Tibial nerve (tissue), 4 donors: ENCODE measurements around the gene TMEM116.

Source experiments
- CTCF ChIP-seq, 5 experiments: fragments of 200-600 bp in 3 of 5; fragments of 450-650 bp in 2 of 5; sonication (generic) in 3 of 5; IDR thresholded peaks; one replicate each; pipeline ENCODE4 v1.5.1; 2016 to 2019; ENCODE audit warnings: antibody characterized with exemption in 5 of 5, mild to moderate bottlenecking in 3 of 5, moderate library complexity in 2 of 5
- EP300 ChIP-seq, 2 donors: sonication (generic); formaldehyde crosslinking; IDR thresholded peaks; one replicate each; pipeline ENCODE4 v1.6.1; 2017; ENCODE audit warnings: antibody characterized with exemption in 2 of 2, mild to moderate bottlenecking in 1 of 2
- POLR2A ChIP-seq, 2 donors: fragments of 450-650 bp; IDR thresholded peaks; one replicate each; pipeline ENCODE4 v1.6.1; 2017; ENCODE audit warnings: antibody characterized with exemption in 2 of 2, mild to moderate bottlenecking in 2 of 2, moderate library complexity in 2 of 2

GRCh38 chr12:111893287-111893686 lies 119.7 kb downstream of the TMEM116 start:
- no peak for TF ChIP-seq EP300 (IDR thresholded peaks at IDR 0.05)
- TF ChIP-seq CTCF (IDR thresholded peaks at IDR 0.05): no peak
- TF ChIP-seq POLR2A (IDR thresholded peaks at IDR 0.05): no peak
